ENCODE results near the gene NXPH2.

- no peak for TF ChIP-seq POLR2A (IDR thresholded peaks at IDR 0.05; ENCODE audit: low read depth, low read length)
- no peak for TF ChIP-seq TAF1 (IDR thresholded peaks at IDR 0.05; ENCODE audit: borderline replicate concordance, low read depth, low read length)
- TF ChIP-seq POLR2AphosphoS5 (IDR thresholded peaks at IDR 0.05; ENCODE audit: low read depth, low read length): no peak
Observed at GRCh38 chr2:138723196-138723987, 56.8 kb downstream of the NXPH2 start.
